Astrocyte (in vitro differentiated cells and primary cell): ENCODE data around the gene RPH3AL. TPM values are rescaled to one million over a fixed set of nuclear protein-coding genes. Genes with fewer than 3 reads are reported as not detected.
A peak's percentile ranks its signal among the peaks of the same experiment; 100 is the strongest.
"Not testable (repeated sequence)": the region's sequence is repeated elsewhere in the genome, so short reads cannot be mapped to it uniquely, and the experiment has no call there.

Experiments
- DNase-seq: peaks from one replicate; pipeline ENCODE4 v3.0.0-alpha.2; 2010; ENCODE audit warnings: low read depth
- FAIRE-seq: peaks from 2 replicates; lab custom pipeline; 2011; peaks lifted over from hg19 to GRCh38; lab: Jason Lieb, UNC
- H2AFZ ChIP-seq: 2 replicates; pipeline ENCODE4 v1.6.0; 2012; ENCODE audit warnings: low read depth, low read length, inconsistent platforms
- H3K27ac ChIP-seq: 2 replicates; pipeline ENCODE4 v1.5.1; 2011; ENCODE audit warnings: low read depth, low read length, inconsistent platforms
- H3K27me3 ChIP-seq: 2 replicates; pipeline ENCODE4 v1.6.0; 2011; ENCODE audit warnings: low read length, inconsistent platforms; ENCODE audit not compliant: insufficient read depth
- H3K36me3 ChIP-seq: 2 replicates; pipeline ENCODE4 v1.5.1; 2011; ENCODE audit warnings: low read length, inconsistent platforms; ENCODE audit not compliant: insufficient read depth
- H3K4me1 ChIP-seq: 2 replicates; pipeline ENCODE4 v1.5.1; 2011; ENCODE audit warnings: low read length, inconsistent platforms; ENCODE audit not compliant: insufficient read depth
- H3K4me2 ChIP-seq: 2 replicates; pipeline ENCODE4 v1.6.0; 2012; ENCODE audit warnings: low read length, inconsistent platforms
- H3K4me3 ChIP-seq: 2 replicates; pipeline ENCODE4 v1.5.1; 2011; ENCODE audit warnings: low read depth, mild to moderate bottlenecking, low read length, inconsistent platforms; ENCODE audit not compliant: insufficient read depth
- H3K79me2 ChIP-seq: 2 replicates; pipeline ENCODE4 v1.6.0; 2012; ENCODE audit warnings: mild to moderate bottlenecking, low read length, inconsistent platforms; ENCODE audit not compliant: insufficient read depth
- H3K9ac ChIP-seq: 2 replicates; pipeline ENCODE4 v1.6.0; 2012; ENCODE audit warnings: mild to moderate bottlenecking, low read length, inconsistent platforms
- H3K9me3 ChIP-seq: 2 replicates; pipeline ENCODE4 v1.5.1; 2012; ENCODE audit warnings: low read depth, mild to moderate bottlenecking, low read length, inconsistent platforms; ENCODE audit not compliant: insufficient read depth
- H4K20me1 ChIP-seq: 2 replicates; pipeline ENCODE4 v1.6.0; 2012; ENCODE audit warnings: low read length, inconsistent platforms; ENCODE audit not compliant: insufficient read depth
- H3K27ac Mint-ChIP-seq: one replicate; pipeline ENCODE4 v1.8.0; 2021; ENCODE audit warnings: mild to moderate bottlenecking, mixed read lengths; ENCODE audit not compliant: unreplicated experiment
- H3K27me3 Mint-ChIP-seq: one replicate; pipeline ENCODE4 v1.8.0; 2021; ENCODE audit warnings: low read depth, mixed read lengths; ENCODE audit not compliant: unreplicated experiment
- H3K36me3 Mint-ChIP-seq: one replicate; pipeline ENCODE4 v1.8.0; 2021; ENCODE audit warnings: low read depth, mixed read lengths; ENCODE audit not compliant: unreplicated experiment
- H3K4me1 Mint-ChIP-seq: one replicate; pipeline ENCODE4 v1.8.0; 2021; ENCODE audit warnings: low read depth, mixed read lengths; ENCODE audit not compliant: unreplicated experiment
- H3K4me3 Mint-ChIP-seq: one replicate; pipeline ENCODE4 v1.8.0; 2021; ENCODE audit warnings: mild to moderate bottlenecking, moderate library complexity, mixed read lengths; ENCODE audit not compliant: unreplicated experiment
- H3K9me3 Mint-ChIP-seq: one replicate; pipeline ENCODE4 v1.8.0; 2021; ENCODE audit warnings: mild to moderate bottlenecking, mixed read lengths; ENCODE audit not compliant: unreplicated experiment
- CTCF ChIP-seq: IDR thresholded peaks from 2 replicates; pipeline ENCODE4 v1.5.1; 2011; ENCODE audit warnings: low read depth, mild to moderate bottlenecking, inconsistent platforms, low read length, moderate library complexity; ENCODE audit not compliant: insufficient read depth
- EZH2 ChIP-seq: IDR thresholded peaks from 2 replicates; pipeline ENCODE4 v1.6.1; 2012; ENCODE audit warnings: mild to moderate bottlenecking, low read length, inconsistent platforms; ENCODE audit not compliant: insufficient read depth
- total RNA-seq: library from RNA; stranded (reverse); gene quantifications from 2 replicates; pipeline ENCODE4 v1.2.1, GENCODE V29; 2021

RPH3AL gene
- total RNA-seq, 1 donor from 2014 or later, result 3.7 TPM

GRCh38 chr17:319266-319665 lies 33.3 kb downstream of the RPH3AL start:
- H2AFZ ChIP-seq, result no peak overlapping the region
- peaks cover 9% of the 10 kb centered on the region for H3K27me3 Mint-ChIP-seq
- peaks cover 8% of the 10 kb centered on the region for H3K27me3 ChIP-seq
- H3K4me2 ChIP-seq, result no peak overlapping the region
- H3K79me2 ChIP-seq, result no peaks in the 10 kb centered on the region
- H3K9me3 Mint-ChIP-seq, result peaks cover 14% of the 10 kb centered on the region
- TF ChIP-seq EZH2 (no peak), CTCF (no peak)
- H3K4me3 ChIP-seq, result no peak overlapping the region
- no peaks in the 10 kb centered on the region for H3K36me3 Mint-ChIP-seq
- no peak for FAIRE-seq
- no peak overlapping the region for H3K9ac ChIP-seq
- no peaks in the 10 kb centered on the region for H3K36me3 ChIP-seq
- DNase-seq, result no peak
- H3K9me3 ChIP-seq, result peaks cover 11% of the 10 kb centered on the region
- H4K20me1 ChIP-seq, result no peaks in the 10 kb centered on the region
- H3K27ac Mint-ChIP-seq, result no peak overlapping the region
- H3K4me3 Mint-ChIP-seq, result no peak overlapping the region
- H3K4me1 Mint-ChIP-seq, result peaks cover 2% of the 10 kb centered on the region
- no peaks in the 10 kb centered on the region for H3K4me1 ChIP-seq
- H3K27ac ChIP-seq, result no peak overlapping the region

GRCh38 chr17:317070-317469 lies 35.5 kb downstream of the RPH3AL start:
- H3K36me3 Mint-ChIP-seq, H3K36me3 ChIP-seq, H3K4me3 ChIP-seq, H3K27me3 ChIP-seq, H2AFZ ChIP-seq, H3K4me1 ChIP-seq, H3K4me1 Mint-ChIP-seq, H4K20me1 ChIP-seq, H3K79me2 ChIP-seq, H3K4me2 ChIP-seq, H3K27ac ChIP-seq, H3K27ac Mint-ChIP-seq, H3K9ac ChIP-seq, DNase-seq, H3K4me3 Mint-ChIP-seq, FAIRE-seq: not testable (repeated sequence)
- peaks cover 11% of the 10 kb centered on the region for H3K9me3 ChIP-seq
- Mint-ChIP-seq H3K9me3 (peaks cover 14% of the 10 kb centered on the region), H3K27me3 (peaks cover 14% of the 10 kb centered on the region)

- not testable (repeated sequence) for DNase-seq, H3K79me2 ChIP-seq, H3K4me3 ChIP-seq, H3K4me2 ChIP-seq, H3K4me3 Mint-ChIP-seq, H3K4me1 Mint-ChIP-seq, H4K20me1 ChIP-seq, H3K27ac ChIP-seq, H3K27me3 ChIP-seq, H3K36me3 ChIP-seq, H2AFZ ChIP-seq, H3K4me1 ChIP-seq, H3K9ac ChIP-seq, H3K36me3 Mint-ChIP-seq
- H3K27me3 Mint-ChIP-seq, result peaks cover 20% of the 10 kb centered on the region
- peak overlapping the region; percentile 30 for H3K27ac Mint-ChIP-seq
- peaks cover 14% of the 10 kb centered on the region for H3K9me3 Mint-ChIP-seq
- FAIRE-seq, result peak; percentile 76
- peaks cover 11% of the 10 kb centered on the region for H3K9me3 ChIP-seq
Observed at GRCh38 chr17:315399-315798, 37.2 kb downstream of the RPH3AL start.

- not testable (repeated sequence) for H3K79me2 ChIP-seq, H2AFZ ChIP-seq, H3K4me2 ChIP-seq, H3K9ac ChIP-seq, H4K20me1 ChIP-seq, H3K36me3 Mint-ChIP-seq, H3K4me1 Mint-ChIP-seq, H3K36me3 ChIP-seq, H3K27ac ChIP-seq, FAIRE-seq, H3K4me3 ChIP-seq, H3K27ac Mint-ChIP-seq, DNase-seq, H3K27me3 ChIP-seq, H3K4me1 ChIP-seq, H3K4me3 Mint-ChIP-seq
- Mint-ChIP-seq H3K27me3 (peaks cover 23% of the 10 kb centered on the region), H3K9me3 (peaks cover 14% of the 10 kb centered on the region)
- H3K9me3 ChIP-seq, result peaks cover 11% of the 10 kb centered on the region
Observed at GRCh38 chr17:314614-314944, 38.0 kb downstream of the RPH3AL start.
